RCC 7860 (cell line): ENCODE measurements around the gene SEMA3F.

Source experiments
- DNase-seq: peaks from one replicate; pipeline ENCODE4 v3.0.0-alpha.2; 2015; ENCODE audit warnings: low spot score
- FAIRE-seq: peaks from 2 replicates; lab custom pipeline; 2012; peaks lifted over from hg19 to GRCh38; lab: Jason Lieb, UNC

Gene SEMA3F

GRCh38 chr3:50190936-50191660, 36.0 kb downstream of the SEMA3F start, which contains the start of gene GNAT1:
TSS of gene GNAT1 (plus strand) at chr3:50191610. CDS start at chr3:50191726, 116 bp downstream.
- FAIRE-seq (no peak), DNase-seq (no peak)

- DNase-seq (no peak), FAIRE-seq (no peak)
Measured at GRCh38 chr3:50192124-50192523, 37.0 kb downstream of the SEMA3F start.

- DNase-seq: peak; percentile 17
- no peak for FAIRE-seq
Measured at GRCh38 chr3:50192689-50193141, 37.6 kb downstream of the SEMA3F start.

DNA sequence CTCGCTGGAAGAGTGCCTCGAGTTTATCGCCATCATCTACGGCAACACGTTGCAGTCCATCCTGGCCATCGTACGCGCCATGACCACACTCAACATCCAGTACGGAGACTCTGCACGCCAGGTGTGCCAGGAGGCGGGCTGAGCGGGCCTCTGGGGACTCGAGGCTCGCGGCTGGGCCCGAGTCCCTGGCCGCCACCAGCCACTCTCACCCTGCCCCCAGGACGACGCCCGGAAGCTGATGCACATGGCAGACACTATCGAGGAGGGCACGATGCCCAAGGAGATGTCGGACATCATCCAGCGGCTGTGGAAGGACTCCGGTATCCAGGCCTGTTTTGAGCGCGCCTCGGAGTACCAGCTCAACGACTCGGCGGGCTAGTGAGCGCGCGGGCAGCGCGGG, 38.2 kb downstream of the SEMA3F start:
- FAIRE-seq (no peak), DNase-seq (no peak)

DNA sequence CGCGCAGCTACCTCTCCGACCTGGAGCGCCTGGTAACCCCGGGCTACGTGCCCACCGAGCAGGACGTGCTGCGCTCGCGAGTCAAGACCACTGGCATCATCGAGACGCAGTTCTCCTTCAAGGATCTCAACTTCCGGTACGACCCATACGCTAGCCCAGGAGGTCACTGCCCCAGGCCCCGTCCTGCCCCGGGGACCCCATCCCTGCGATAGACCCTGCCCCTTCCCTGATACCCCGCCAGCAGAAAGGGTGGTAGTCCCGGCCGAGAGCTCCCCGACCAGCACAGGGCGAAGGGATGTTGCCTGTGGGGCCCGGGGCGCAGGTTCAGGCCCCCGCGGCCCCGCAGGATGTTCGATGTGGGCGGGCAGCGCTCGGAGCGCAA, 38.6 kb downstream of the SEMA3F start:
- no peak for DNase-seq
- no peak for FAIRE-seq

GRCh38 chr3:50194128-50194902, 39.2 kb downstream of the SEMA3F start:
- DNase-seq: no peak
- no peak for FAIRE-seq

GRCh38 chr3:50194903-50195500, 39.9 kb downstream of the SEMA3F start:
- no peak for FAIRE-seq

GRCh38 chr3:50195501-50196252, 40.6 kb downstream of the SEMA3F start:
- FAIRE-seq: no peak
- no peak for DNase-seq

More at GRCh38 chr3:50194903-50195500, 39.9 kb downstream of the SEMA3F start:
- DNase-seq: no peak

- no peak for FAIRE-seq
- DNase-seq: no peak
Measured at GRCh38 chr3:50196253-50196801, 41.2 kb downstream of the SEMA3F start.

DNA sequence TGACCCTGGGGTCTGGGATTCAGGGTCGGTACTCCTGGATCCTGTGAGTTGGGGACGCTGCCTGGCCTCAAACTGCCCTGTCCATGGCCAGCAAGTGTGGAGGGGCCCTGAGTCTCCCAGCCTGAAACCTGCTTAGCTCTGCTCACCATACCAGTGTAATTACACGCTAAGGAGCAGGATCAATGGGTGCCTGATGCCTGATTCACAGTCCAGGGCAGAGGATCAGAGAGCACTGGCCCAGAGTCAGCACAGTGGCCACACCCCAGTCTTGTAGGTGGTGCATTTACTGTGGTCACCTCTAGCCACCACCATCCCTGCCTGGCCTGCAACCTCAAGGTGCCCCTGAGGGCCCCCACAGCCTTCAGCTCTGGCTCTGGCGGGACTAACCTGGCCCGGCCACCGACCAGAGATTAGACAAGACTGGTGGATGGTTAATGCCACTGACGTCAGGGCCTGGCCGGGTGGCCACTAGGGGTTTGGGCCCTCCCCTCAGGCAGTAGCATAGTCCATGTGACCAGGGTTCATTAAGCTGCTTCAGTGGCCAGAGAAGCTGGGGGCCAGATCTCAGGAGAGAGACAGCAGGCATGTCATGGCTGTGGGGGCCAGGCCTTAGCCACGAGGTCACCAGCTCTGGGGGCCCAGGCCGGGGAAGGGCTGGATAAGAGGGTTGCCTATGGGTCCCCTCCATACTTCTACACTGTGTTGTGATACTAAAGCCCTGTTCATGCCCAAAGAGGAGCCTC, 46.6 kb downstream of the SEMA3F start:
- no peak for FAIRE-seq
- DNase-seq: no peak

- FAIRE-seq: no peak
- no peak for DNase-seq
Measured at GRCh38 chr3:50202353-50203112, 47.4 kb downstream of the SEMA3F start.

- no peak for FAIRE-seq
- DNase-seq: no peak
Measured at GRCh38 chr3:50203113-50203808, 48.1 kb downstream of the SEMA3F start.

DNA sequence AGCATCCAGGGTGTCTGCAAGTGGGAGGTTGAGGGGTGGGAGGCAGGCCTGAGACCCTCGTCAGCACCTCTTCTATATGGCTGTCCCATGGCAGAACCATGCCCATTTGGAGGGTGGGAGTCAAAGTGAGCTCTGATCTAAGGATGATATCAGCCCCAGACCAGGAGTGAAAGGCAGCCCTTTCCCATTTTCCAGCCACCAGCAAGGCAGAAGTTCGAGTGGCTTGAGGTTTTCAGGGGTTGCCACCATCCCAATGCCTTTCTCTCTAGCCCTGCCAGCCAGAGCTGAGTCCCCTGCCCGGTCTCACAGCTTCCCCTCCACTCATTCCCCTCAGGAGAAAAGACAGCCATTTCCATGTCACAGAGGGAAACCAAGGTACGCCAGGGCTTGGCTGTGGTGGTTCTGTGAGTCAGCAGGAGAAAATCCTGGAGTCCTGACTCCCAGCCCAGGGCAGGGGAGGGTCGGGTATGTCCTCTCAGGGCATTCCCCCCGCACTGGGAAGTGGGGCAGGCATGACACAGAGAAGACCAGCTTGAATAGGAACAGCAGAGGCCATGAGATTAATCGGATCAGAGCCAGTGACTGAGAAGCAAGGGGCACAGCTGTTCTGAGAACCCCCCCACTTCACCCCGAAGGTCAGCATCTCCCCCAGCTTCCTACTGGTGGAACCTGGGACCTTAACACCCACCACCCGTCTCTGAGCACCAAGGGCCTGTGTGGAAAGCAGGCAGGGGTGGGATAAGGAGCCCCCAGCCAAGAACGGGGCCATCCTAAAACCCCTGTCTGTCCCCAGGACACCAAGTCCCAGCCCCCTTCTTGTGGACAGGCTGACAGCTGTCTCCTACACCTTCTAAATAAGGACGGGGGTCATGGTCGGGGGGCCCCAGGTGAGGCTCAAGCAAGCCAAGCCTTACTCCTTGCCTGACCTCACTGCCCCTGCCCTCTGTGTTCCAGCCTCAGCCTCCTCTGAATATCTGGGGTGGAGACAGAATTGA, 49.0 kb downstream of the SEMA3F start:
- DNase-seq (no peak), FAIRE-seq (no peak)

- no peak for FAIRE-seq
- no peak for DNase-seq
Measured at GRCh38 chr3:50204804-50205412, 49.8 kb downstream of the SEMA3F start, which contains the start of gene SLC38A3. TSS of gene SLC38A3 (plus strand) at chr3:50205271. CDS start at chr3:50214200, 8,929 bp downstream.

DNA sequence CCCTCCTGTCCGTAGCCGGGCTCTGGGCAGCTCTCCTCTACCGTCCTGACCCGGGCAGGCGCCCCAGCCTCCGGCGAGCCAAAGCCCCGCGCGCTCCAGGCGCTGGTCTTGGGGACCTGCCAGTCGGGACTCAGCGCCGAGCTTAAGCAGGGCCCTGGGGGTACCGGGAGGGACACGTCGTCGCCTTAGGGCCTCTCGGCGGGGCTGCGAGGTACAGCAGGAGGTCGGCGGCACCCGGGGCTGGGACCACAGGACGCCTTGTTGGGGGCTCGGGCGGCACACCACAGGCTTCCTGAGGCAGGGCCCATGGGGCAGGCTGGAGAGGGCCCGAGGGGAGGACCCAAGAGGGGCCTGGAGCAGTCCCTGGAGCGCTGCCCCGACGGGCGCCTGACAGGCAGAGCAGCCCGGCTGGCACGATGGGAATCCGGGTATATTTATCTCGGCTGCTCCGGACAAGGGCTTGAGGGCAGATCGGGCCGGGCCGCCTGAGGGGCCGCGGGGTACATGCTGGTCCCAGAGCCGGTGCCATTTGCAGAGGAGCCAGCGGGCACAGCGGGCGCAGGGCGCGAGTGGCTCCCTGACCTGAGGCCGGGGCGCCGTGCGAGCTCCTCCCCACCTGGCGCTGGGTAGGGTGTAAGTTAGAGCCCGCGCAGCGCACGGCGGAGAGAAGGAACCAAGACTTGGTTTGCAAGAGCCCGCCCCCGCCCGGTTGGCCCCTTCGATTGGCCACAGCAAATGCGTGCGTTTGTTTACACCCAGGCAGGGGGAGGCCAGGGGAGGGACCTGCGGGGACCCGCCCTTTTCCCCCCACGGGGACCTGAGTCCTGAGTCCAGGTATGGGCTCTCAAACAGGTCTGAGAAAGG, 50.5 kb downstream of the SEMA3F start:
- no peak for FAIRE-seq

More for the DNA sequence above, 50.5 kb downstream of the SEMA3F start:
- DNase-seq: no peak
